ENCODE data around the gene FJX1.
A peak's percentile ranks its signal among the peaks of the same experiment; 100 is the strongest.

Gene FJX1

DNA sequence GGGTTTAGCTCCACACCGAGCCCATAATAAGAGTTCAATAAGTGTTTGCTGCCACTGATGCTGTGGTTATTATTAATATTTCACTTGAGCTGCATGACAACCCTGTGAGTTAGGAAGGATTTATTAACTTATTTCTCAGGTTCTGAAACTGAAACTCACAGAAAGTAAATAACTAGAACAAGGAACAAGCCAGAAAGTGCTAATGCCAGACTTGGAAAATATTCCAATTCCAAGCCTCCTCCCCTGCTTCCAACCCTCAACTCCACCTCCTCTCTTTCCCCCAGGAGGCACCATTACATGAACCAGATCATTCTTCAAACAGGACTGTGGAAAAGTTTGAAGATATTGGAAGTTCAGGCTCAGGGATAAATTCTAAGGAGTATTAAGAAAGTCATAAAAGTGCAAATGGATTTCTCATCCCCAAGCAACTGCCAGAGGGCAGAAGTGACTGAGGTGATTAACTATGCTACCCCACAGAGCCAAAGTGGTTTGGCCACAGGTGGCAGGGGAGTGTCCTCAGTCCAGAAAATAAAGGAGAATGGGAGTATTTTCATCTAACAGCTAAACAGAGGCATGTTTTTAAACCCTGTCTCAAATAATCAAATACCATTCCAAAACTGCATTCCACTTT, 3.2 kb upstream of the FJX1 start:
- DNase-seq (ENCODE audit: low spot score in 2 of 2) = no peak
- H3K4me1 ChIP-seq = no peaks in the 10 kb centered on the region
- no peaks in the 10 kb centered on the region for H3K36me3 ChIP-seq (replicated peaks)
- peaks cover 6% of the 10 kb centered on the region for H3K27me3 ChIP-seq (ENCODE audit: low read depth)
- no peak overlapping the region for H3K4me3 ChIP-seq
- H3K9me3 ChIP-seq = no peaks in the 10 kb centered on the region
- in situ Hi-C loops (cut with MboI; ENCODE audit: low sequenced_read_pairs) = loop anchor here (5.0 to 25.0 kb wide), 2 partner anchors 647 to 847 kb away; no protein-coding TSS in a partner anchor

DNA sequence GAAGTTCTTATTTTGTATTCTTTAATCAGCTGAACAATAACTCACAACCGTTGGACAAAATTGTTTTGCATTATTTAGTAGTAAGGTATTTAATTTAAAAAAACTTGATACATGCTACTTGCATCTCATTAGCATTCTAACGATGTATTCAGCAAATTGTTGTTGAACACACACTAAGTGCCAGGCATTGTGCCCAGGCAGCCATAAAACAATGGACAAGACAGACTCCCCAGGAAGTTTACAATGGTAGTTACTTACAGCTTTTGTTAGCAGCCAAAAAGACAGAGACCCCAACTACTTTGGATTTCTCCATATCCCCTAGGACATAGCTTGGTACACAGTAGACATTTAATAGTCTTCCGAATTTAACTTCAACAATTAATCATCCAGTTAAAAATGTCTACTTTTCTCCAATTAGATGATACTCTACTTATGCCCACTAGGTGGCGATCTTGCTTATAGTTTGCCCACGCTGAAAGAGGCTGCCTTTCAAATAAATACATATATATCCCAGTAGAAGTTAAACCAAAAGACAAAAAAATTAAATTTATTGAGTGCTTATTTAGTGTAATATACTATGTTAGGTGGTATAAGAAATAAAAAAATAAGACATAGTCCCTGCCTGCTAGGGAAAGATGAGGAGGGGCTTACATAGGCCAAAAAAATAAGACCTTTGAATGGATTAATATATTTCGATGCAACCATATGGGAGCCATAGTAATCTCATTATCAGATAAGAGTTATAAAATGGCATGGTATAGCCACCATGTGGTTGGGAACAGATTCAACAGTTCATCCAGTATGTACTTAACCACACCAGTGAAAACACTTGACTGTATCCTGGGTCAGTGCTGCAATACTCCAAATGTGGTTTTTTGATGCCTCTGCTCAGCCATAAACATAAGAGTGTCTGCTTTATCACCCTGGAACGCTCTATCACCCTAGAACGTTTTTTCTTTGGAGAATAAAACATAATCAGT, 2.0 kb upstream of the FJX1 start:
- peak; percentile 20 to 61 for DNase-seq (ENCODE audit: low spot score in 2 of 2)
- Histone ChIP-seq H3K9me3 (no peaks in the 10 kb centered on the region), H3K27me3 (ENCODE audit: low read depth) (peaks cover 6% of the 10 kb centered on the region), H3K36me3 (replicated peaks) (no peaks in the 10 kb centered on the region), H3K4me3 (no peak overlapping the region), H3K4me1 (peaks cover 5% of the 10 kb centered on the region; the same call in 1 of the 2 replicates)
- in situ Hi-C loops (cut with MboI; ENCODE audit: low sequenced_read_pairs) = loop anchor here (25.0 kb wide), 1 partner anchor 846 kb away; no protein-coding TSS in a partner anchor

DNA sequence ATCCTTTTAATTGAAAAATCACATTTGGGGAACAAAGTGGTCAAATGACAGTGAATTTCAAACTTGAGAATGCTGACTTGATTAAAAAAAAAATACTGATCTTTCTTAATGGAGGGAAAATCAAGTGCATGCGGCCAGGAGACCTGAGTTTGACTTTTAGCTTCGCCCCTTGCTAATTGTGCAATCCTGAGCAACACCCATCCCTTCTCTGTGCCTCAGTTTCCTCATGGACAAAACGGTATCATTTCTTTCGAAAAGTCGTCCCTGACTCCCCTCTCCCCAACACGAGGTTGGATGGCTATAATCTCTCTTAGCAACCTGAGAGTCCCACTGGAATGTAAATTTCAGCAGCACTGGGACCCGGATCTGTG, 959 bp upstream of the FJX1 start:
- Histone ChIP-seq H3K4me3 (no peak overlapping the region), H3K36me3 (replicated peaks) (no peaks in the 10 kb centered on the region), H3K9me3 (no peaks in the 10 kb centered on the region), H3K27me3 (ENCODE audit: low read depth) (peaks cover 3% of the 10 kb centered on the region; the same call in 1 of the 2 replicates), H3K4me1 (peaks cover 8% of the 10 kb centered on the region; the same call in 1 of the 2 replicates)
- DNase-seq (ENCODE audit: low spot score in 2 of 2) = no peak
- in situ Hi-C loops (cut with MboI; ENCODE audit: low sequenced_read_pairs) = loop anchor here (25.0 kb wide), 1 partner anchor 845 kb away; no protein-coding TSS in a partner anchor

DNA sequence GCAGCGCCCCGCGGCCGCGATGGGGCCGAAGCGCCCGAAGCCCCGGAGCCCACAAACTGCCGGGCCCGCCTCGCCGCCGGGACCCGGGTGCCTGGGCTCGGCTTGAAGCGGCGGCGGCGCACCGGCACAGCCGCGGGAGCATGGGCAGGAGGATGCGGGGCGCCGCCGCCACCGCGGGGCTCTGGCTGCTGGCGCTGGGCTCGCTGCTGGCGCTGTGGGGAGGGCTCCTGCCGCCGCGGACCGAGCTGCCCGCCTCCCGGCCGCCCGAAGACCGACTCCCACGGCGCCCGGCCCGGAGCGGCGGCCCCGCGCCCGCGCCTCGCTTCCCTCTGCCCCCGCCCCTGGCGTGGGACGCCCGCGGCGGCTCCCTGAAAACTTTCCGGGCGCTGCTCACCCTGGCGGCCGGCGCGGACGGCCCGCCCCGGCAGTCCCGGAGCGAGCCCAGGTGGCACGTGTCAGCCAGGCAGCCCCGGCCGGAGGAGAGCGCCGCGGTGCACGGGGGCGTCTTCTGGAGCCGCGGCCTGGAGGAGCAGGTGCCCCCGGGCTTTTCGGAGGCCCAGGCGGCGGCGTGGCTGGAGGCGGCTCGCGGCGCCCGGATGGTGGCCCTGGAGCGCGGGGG, 346 bp downstream of the FJX1 start:
- H3K9me3 ChIP-seq = no peaks in the 10 kb centered on the region
- H3K4me3 ChIP-seq = peak overlapping the region; percentile 45
- DNase-seq (ENCODE audit: low spot score in 2 of 2) = peak in 1 of 2 experiments; percentile 18
- no peaks in the 10 kb centered on the region for H3K36me3 ChIP-seq (replicated peaks)
- peaks cover 3% of the 10 kb centered on the region; the same call in 1 of the 2 replicates for H3K27me3 ChIP-seq (ENCODE audit: low read depth)
- in situ Hi-C loops (cut with MboI; ENCODE audit: low sequenced_read_pairs) = loop anchor here (25.0 kb wide), 1 partner anchor 844 kb away; no protein-coding TSS in a partner anchor
- H3K4me1 ChIP-seq = peaks cover 8% of the 10 kb centered on the region; the same call in 1 of the 2 replicates

DNA sequence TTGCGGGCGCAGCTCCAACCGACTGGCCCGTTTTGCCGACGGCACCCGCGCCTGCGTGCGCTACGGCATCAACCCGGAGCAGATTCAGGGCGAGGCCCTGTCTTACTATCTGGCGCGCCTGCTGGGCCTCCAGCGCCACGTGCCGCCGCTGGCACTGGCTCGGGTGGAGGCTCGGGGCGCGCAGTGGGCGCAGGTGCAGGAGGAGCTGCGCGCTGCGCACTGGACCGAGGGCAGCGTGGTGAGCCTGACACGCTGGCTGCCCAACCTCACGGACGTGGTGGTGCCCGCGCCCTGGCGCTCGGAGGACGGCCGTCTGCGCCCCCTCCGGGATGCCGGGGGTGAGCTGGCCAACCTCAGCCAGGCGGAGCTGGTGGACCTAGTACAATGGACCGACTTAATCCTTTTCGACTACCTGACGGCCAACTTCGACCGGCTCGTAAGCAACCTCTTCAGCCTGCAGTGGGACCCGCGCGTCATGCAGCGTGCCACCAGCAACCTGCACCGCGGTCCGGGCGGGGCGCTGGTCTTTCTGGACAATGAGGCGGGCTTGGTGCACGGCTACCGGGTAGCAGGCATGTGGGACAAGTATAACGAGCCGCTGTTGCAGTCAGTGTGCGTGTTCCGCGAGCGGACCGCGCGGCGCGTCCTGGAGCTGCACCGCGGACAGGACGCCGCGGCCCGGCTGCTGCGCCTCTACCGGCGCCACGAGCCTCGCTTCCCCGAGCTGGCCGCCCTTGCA, 1.0 kb downstream of the FJX1 start:
- DNase-seq (ENCODE audit: low spot score in 2 of 2) = peak; percentile 21 to 62
- H3K4me1 ChIP-seq = peaks cover 8% of the 10 kb centered on the region; the same call in 1 of the 2 replicates
- in situ Hi-C loops (cut with MboI; ENCODE audit: low sequenced_read_pairs) = loop anchor here (25.0 kb wide), 1 partner anchor 843 kb away; no protein-coding TSS in a partner anchor
- peak overlapping the region; percentile 45 for H3K4me3 ChIP-seq
- H3K27me3 ChIP-seq (ENCODE audit: low read depth) = no peaks in the 10 kb centered on the region; the same call in 1 of the 2 replicates
- H3K36me3 ChIP-seq (replicated peaks) = no peaks in the 10 kb centered on the region
- no peaks in the 10 kb centered on the region for H3K9me3 ChIP-seq

DNA sequence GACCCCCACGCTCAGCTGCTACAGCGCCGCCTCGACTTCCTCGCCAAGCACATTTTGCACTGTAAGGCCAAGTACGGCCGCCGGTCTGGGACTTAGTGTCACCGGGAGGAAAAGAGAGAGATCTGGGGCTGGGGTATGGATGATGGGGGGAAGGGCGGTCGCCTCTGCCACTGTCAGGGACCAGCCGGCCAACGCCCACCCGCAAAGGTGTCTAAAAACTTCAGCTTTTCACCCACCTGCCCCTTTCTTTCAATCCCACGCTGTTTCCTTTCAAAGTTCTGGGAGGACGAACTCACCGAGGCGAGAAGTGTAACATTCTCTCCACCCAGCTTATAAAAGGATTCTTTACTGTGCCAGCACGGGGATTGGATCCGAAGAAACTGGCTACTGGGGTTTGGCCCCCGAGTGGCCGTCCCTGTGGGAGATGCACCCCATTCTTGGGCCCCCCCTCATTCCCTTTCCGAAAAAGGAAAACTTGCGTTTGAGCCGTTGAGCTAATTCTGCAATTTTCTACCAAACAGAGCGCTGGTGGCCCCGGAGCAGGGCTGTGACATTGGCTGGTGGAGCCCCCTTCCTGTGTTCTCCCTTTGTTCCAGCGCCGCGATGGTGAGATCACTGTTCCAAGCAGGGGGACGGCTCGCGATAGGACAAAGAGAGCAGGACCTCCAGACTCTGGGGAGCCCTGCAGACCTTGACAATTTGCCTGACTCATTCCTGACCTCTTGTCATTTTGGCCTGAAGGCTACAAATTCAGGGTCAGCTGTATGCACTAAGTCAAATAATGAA, 1.8 kb downstream of the FJX1 start:
- in situ Hi-C loops (cut with MboI; ENCODE audit: low sequenced_read_pairs) = loop anchor here (25.0 kb wide), 1 partner anchor 842 kb away; no protein-coding TSS in a partner anchor
- DNase-seq (ENCODE audit: low spot score in 2 of 2) = peak in 1 of 2 experiments; percentile 67
- peaks cover 8% of the 10 kb centered on the region; the same call in 1 of the 2 replicates for H3K4me1 ChIP-seq
- H3K4me3 ChIP-seq = peak overlapping the region; percentile 45
- H3K9me3 ChIP-seq = no peaks in the 10 kb centered on the region
- no peaks in the 10 kb centered on the region for H3K36me3 ChIP-seq (replicated peaks)
- no peaks in the 10 kb centered on the region for H3K27me3 ChIP-seq (ENCODE audit: low read depth)

DNA sequence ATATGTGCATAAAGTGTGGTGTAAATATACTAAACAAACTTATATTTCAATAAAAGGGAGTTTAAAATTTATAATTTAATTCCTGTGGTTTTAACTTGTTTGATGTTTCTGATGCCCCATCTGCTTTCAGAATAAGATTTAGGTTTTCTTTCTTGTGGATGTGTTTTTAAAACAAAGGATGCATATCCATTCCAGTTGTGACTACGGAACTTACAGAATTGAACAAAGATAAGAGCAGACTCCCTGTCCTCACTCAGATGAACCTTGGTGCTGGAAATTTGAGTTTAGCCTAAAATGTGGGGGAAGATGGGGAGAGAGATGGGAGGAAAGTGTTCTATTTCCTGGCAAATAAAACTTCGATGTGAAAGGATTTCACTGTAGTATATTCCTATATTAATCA, 2.5 kb downstream of the FJX1 start:
- DNase-seq (ENCODE audit: low spot score in 2 of 2) = no peak
- Histone ChIP-seq H3K4me3 (peak overlapping the region; percentile 45; the same call in 1 of the 2 replicates), H3K36me3 (replicated peaks) (no peaks in the 10 kb centered on the region), H3K9me3 (no peaks in the 10 kb centered on the region), H3K27me3 (ENCODE audit: low read depth) (no peaks in the 10 kb centered on the region), H3K4me1 (peaks cover 8% of the 10 kb centered on the region; the same call in 1 of the 2 replicates)
- in situ Hi-C loops (cut with MboI; ENCODE audit: low sequenced_read_pairs) = loop anchor here (25.0 kb wide), 1 partner anchor 842 kb away; no protein-coding TSS in a partner anchor

DNA sequence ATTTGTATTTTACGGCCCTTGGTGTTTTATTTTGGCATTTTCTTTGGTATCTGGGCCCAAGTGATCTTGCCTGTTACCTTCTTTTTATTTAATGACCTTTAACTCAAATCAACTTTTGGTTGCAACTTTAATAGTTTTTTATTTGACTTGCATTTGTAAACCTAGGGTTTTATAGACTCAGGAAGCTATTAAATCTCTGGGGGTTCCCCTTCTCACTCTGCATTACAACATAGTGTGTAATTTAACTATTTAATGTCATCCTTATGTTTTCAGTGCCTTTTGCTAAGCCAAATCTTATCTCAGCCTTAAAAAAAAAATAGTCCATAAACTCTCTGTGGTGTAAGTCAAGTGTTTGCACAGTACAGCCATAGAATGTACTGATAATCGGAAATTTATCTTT, 3.4 kb downstream of the FJX1 start:
- in situ Hi-C loops (cut with MboI; ENCODE audit: low sequenced_read_pairs) = loop anchor here (25.0 kb wide), 1 partner anchor 841 kb away; no protein-coding TSS in a partner anchor
- no peak for DNase-seq (ENCODE audit: low spot score in 2 of 2)
- Histone ChIP-seq H3K36me3 (replicated peaks) (no peaks in the 10 kb centered on the region), H3K4me3 (no peak overlapping the region), H3K27me3 (ENCODE audit: low read depth) (no peaks in the 10 kb centered on the region), H3K9me3 (no peaks in the 10 kb centered on the region), H3K4me1 (peaks cover 8% of the 10 kb centered on the region; the same call in 1 of the 2 replicates)

DNA sequence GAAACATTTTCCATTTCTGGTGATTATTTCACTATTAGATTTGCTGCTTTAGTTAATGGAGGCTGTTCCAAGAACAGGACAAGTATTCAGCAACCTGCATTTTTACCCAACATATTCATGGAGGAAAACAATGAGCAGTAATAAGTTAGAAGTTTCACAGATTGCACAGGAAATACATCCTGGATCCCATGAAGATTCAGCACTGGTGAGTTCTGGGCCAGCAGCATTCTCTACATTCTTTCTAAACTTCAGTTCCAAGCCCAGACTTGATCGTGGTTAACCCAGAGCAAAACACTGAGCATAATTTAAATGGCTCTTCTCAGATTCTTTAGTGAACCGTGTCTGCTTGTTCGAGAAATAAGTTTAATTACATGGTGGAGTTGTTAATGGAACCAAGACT, 3.8 kb downstream of the FJX1 start:
- in situ Hi-C loops (cut with MboI; ENCODE audit: low sequenced_read_pairs) = loop anchor here (25.0 kb wide), 1 partner anchor 840 kb away; no protein-coding TSS in a partner anchor
- Histone ChIP-seq H3K4me1 (peaks cover 8% of the 10 kb centered on the region; the same call in 1 of the 2 replicates), H3K9me3 (no peaks in the 10 kb centered on the region), H3K36me3 (replicated peaks) (no peaks in the 10 kb centered on the region), H3K27me3 (ENCODE audit: low read depth) (no peaks in the 10 kb centered on the region), H3K4me3 (no peak overlapping the region)
- DNase-seq (ENCODE audit: low spot score in 2 of 2) = no peak

DNA sequence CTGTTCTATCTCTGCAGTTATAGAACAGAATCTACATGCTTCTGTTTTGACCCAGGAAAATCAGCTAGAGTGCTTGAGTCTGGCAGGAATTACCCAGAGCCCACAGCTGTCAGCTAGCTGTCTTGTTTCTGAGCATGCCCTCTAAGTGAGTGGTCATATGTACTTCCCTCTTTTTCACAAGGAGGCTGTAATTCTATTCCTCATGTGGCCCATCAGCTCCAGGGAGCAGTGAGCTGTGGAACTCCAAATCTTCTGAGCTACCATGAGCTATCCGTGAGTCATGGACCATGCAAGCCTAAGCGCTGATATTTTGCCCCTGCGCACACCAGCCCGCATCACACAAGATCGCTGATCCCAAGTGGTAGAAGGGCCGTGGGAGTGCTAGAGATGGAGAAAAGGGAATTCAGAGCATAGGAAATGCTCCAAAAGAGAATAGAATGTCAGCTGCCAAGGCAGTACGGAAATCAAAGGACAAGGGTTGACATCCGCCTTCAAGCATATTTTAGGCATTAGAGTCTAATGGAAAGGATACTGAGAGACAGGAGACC, 5.4 kb downstream of the FJX1 start:
- Histone ChIP-seq H3K4me3 (no peak overlapping the region), H3K27me3 (ENCODE audit: low read depth) (no peaks in the 10 kb centered on the region), H3K4me1 (peaks cover 8% of the 10 kb centered on the region; the same call in 1 of the 2 replicates), H3K36me3 (replicated peaks) (no peaks in the 10 kb centered on the region), H3K9me3 (no peaks in the 10 kb centered on the region)
- DNase-seq (ENCODE audit: low spot score in 2 of 2) = no peak
- in situ Hi-C loops (cut with MboI; ENCODE audit: low sequenced_read_pairs) = loop anchor here (25.0 kb wide), 1 partner anchor 839 kb away; no protein-coding TSS in a partner anchor

DNA sequence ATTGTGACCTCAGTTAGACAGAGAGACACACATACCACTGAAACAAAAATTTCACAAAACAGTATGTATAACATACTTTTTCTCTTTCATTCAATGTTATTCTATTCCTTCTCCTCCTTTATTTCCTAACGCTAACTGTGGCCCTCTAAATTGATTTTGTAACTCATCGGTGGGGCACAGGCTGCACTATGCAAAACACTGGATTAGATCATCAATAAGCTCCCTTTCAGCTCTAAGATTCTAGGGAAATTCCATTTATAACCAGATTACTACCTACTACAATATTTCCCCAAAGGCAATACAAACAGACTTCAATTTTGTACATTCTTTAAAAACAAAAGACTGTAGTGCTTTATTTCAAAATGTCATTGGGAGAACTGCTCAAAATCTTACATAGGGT, 6.1 kb downstream of the FJX1 start:
- DNase-seq (ENCODE audit: low spot score in 2 of 2) = no peak
- Histone ChIP-seq H3K4me3 (no peak overlapping the region), H3K9me3 (no peaks in the 10 kb centered on the region), H3K27me3 (ENCODE audit: low read depth) (no peaks in the 10 kb centered on the region), H3K4me1 (peaks cover 8% of the 10 kb centered on the region; the same call in 1 of the 2 replicates), H3K36me3 (replicated peaks) (no peaks in the 10 kb centered on the region)
- in situ Hi-C loops (cut with MboI; ENCODE audit: low sequenced_read_pairs) = loop anchor here (25.0 kb wide), 1 partner anchor 838 kb away; no protein-coding TSS in a partner anchor
